Activated CD8-positive, alpha-beta memory T cell treated with anti-CD3 and anti-CD28 coated beads for 4 hours (primary cell): ENCODE results near the gene ITGB3.

Experiments
- DNase-seq, 2 donors: peaks; one replicate each; pipeline ENCODE4 v3.0.0-alpha.2; 2020; ENCODE audit warnings: low read depth in 2 of 2

The ITGB3 gene

GRCh38 chr17:47298712-47299111 is 45.1 kb downstream of the ITGB3 start:
- DNase-seq, result no peak

GRCh38 chr17:47299239-47299910 is 45.7 kb downstream of the ITGB3 start:
- no peak for DNase-seq

DNA sequence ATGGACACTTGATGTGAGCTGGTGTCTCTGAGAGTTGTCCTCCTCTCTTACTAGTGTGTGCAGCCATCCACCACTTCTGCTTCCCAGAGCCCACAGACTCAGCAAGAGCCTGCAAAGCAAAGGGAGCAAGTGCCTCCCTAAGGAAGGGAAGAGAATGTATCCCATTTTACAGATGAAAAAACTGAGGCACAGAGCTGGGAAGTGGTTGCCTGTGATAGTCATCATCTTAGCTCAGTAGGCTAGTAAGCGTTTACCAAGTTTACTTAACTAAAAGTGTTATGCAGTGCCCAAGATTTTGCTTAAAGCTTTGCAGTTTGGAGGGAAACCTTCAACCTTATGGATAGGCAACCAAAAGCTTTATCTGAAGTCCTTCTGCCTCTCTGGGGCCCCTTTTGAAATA is 47.1 kb downstream of the ITGB3 start:
- no peak for DNase-seq

DNA sequence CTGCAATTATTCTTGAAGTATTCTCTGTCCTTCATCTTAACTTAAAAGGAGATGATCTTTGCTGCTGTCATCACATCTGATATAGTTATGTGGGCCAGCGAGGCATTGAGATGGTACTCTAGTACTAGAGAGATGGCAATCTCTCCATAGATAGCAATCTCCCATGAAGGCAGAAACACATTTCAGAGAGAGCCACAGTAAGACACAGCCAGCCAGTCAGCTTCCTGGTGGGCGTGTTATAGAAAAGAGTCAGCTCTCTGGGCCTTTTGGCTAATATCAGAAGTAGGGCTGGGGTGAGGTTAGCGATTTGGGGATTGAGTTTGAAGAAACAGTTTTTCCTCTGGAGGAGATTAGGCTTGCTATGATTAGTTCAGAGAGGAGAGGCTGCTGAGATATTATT is 47.5 kb downstream of the ITGB3 start:
- no peak for DNase-seq

- no peak for DNase-seq
Measured at GRCh38 chr17:47301831-47302230, 48.2 kb downstream of the ITGB3 start.

DNA sequence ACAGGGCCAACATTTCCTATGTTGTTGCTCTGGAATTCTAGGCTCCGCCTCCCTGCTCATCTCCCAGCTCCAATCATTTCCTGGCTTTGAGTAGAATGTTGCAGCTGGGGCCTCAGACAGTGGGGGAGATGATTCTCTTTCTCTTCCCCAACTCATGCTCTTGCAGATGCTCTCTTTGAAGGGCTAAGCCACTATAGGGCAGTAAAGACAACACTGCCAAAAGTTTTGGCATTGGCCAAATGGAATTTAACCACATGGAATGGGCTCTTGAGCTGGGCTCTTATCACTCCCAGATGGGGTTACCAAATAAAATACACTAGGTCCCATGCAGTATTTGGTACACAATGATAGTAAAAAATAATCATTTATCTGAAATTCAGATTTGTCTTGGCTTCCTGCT is 50.6 kb downstream of the ITGB3 start:
- DNase-seq, result no peak

- no peak for DNase-seq
Measured at GRCh38 chr17:47305302-47305923, 51.8 kb downstream of the ITGB3 start.

- DNase-seq, result no peak
Measured at GRCh38 chr17:47310186-47310733, 56.6 kb downstream of the ITGB3 start.

GRCh38 chr17:47311420-47311819 is 57.8 kb downstream of the ITGB3 start:
- DNase-seq, result no peak

DNA sequence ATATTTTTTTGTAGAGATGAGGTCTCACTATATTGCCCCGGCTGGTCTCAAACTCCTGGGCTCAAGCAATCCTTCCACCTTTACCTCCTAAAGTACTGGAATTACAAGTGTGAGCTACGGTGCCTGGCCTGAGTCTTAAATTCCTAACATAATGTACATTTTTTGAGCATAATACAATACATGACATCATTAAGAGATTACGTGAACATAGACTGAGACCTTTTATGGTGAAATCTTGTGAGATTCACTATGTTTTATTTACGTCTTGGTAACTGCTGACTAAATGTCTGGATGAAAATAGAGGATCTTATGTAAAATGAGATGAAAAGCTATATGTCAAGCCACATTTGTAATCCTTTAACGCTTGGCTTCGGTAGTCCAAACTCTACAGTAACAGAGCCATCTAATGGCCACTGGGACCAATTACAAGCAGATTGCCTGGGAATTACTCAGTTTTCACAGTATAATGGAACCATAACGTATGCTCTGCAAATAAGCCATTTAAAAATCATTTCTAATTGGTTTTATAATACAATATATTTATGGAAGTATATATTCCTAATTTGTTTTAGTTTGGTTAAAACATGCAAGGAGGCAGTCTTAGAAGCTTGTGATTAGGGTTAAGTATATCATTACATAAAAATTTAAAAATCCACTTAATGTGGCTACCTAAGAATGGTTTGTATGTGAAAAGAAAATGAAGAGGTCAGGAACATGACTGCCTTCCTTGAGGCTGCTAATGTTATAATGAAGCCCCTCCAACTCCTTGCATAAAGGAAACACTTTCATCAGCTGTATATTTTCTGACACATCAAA is 62.0 kb downstream of the ITGB3 start:
- peak in 1 of 2 donors; percentile 5 for DNase-seq

DNA sequence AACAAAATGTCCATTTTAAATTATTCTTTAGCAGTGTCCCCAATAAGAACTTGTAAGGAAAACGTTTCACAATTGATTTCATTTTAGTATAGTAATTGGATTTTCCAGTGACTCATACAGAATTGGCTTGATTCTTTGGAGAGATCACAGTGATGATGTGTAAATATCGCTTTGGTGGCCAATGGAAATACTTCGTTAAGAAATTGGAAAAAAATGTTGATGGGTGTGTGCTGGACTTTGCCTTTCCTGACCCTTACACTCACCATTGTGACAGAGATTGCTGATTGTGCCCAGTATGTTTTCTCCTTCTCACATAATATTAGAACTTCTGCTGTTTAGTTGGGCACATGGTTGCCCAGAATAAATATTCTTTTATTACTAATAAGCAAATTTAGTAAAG is 62.7 kb downstream of the ITGB3 start:
- no peak for DNase-seq

- DNase-seq, result no peak
Measured at GRCh38 chr17:47317119-47317518, 63.5 kb downstream of the ITGB3 start.

GRCh38 chr17:47318197-47318918 is 64.7 kb downstream of the ITGB3 start:
- DNase-seq, result no peak

DNA sequence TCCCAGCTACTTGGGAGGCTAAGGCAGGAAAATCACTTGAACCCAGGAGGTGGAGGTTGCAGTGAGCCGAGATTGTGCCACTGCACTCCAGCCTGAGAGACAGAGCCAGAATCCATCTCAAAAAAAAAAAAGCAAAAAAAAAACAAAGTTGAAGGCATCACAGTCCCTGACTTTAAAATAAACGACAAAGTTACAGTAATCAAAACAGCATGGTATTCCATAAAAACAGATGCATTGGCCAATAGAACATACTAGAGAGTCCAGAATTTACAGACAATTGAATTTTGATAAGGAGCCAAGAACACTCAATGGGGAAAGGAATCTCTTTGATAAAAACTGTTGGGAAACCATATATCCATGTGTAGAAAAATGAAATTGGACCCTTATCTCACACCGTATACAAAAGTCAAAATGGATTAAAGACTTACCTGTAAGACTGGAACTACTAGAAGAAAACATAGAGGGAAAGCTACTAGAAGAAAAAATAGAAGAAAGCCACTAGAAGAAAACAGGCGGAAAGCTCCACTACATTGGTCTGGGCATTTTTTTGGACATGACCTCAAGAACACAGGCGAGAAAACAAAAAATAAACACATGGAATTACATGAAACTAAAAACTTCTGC is 67.4 kb downstream of the ITGB3 start:
- DNase-seq, result no peak

DNA sequence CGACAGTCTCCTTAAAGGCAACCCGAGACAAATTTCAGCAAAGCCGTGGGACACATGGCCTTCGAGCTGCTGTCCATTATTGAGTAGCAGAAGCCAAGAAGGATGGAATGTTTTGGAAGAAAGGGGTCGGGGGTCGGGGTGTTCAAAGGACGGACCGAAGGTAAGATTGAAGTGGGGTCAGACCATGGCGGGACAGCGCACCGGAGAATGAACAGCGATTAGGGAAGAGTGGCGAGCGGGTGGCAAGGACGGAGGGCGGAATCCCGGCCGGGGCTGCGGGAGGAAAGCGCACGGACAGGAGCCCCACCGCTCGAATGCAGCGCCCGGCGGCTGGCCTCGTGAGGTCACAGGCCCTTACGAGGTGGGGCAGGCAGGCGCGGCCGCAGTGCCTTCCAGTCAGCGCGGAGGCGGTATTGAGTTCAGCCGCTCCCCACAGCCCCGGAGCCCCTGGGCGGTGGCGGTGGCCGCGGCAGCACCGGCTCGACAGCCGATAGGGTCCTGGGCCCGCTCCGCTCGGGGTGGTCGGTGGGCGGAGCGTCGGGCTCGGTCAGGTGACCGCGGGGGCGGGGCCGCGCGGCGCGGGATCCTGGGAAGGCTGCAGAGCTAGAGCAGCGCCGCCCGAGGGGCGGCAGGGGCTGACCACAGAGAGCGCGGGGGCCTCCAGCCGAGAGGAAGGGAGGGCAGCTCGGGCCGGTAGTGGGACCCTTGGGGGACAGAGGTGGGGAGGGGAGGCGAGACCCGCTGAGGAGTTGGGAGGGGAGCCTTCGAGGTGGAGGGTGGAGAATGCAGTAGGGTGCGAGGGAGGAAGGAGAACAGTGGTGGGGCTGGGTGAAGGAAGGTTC is 70.0 kb downstream of the ITGB3 start, which contains the start of gene EFCAB13:
Gene EFCAB13, plus strand, starts transcription at position 574 of the 842 bp plus-strand sequence. CDS start 4,399 bp downstream, outside the sequence.
- peak; percentile 56 to 58 for DNase-seq

GRCh38 chr17:47324224-47325020 is 70.8 kb downstream of the ITGB3 start:
- DNase-seq, result peak in 1 of 2 donors; percentile 15

- no peak for DNase-seq
Measured at GRCh38 chr17:47325176-47325575, 71.5 kb downstream of the ITGB3 start.

DNA sequence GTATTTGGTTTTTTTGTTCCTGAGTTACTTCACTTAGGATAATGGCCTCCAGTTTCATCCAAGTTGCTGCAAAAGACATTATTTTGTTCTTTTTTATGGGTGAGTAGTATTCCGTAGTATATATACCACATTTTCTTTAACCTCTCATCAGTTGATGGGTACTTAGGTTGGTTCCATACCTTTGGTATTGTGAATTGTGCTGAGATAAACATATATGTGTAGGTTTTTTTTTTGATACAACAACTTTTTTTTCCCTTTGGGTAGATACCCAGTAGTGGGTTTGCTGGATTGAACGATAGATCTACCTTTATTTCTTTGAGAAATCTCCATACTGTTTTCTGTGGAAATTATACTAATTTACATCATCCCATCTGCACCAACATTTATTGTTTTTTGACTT is 76.9 kb downstream of the ITGB3 start:
- no peak for DNase-seq

DNA sequence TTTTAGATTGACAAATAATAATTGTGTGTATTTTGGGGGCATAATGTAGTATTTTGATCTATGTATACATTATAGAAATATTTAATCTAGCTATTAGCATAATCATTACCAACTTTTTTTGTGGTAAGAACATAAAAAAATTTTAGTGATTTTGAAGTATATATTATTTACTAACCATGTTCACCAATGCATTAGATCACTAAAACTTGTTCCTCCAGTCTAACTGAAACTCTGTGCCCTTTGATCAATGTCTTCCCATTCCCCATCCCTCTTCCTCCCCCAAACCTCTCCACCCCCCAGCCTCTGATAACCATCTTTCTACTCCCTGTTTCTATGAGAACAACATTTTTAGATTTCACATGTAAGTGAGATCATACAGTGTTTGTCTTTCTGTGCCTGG is 78.7 kb downstream of the ITGB3 start:
- no peak for DNase-seq
